ENCODE data around the gene DCAF7. TPM values are rescaled to one million over a fixed set of nuclear protein-coding genes. Genes with fewer than 3 reads are reported as not detected.

The DCAF7 gene
- total RNA-seq, 2 experiments from 2014 or later, result 104 to 105 TPM

DNA sequence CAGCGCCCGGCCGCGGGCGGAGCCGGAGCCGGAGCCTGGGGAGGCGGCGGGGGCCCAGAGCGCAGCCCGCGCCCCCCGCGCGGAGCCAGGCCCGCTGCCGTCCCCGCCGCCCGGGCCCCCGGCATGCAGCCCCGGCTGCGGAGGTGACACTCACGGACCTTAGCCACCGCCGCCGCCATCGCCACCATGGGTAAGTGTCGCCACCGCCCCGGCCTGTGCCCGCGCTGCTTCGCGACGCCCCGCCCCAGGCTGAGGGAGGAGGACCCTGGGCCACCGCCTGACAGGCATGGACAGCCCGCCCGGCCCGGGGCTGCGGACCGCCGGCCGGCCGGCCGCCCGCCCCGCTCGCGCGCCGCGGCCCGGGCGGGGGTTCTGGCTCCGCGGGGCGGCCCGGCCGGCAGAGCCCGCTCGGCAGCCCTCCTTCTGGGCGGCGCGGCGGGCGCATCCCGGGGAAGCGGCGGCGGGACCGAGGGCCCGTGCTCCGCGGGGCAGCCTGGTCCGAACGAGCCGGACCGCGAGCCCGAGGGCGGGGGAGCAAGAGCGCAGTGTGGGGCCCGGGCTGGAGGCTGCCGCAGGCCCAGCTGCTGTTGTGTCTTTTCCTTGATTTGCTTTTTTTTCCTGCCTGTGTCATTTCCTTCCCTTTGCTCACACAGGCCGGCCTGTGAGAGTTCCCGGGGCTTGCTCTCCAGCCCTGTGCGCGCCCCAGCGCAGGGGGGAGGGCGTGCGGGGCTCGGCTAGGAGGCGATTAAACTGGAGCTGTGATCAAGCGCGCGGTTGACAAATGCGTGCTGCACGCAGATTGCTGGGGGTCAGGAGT, 72.5 kb downstream of the DCAF7 start:
- POLR2A ChIA-PET, result interaction anchor here (0.6 to 3.1 kb wide), 10 partner anchors 11 to 187 kb away, joined by 3 to 34 read pairs (median 4); partner anchors contain the start of genes LIMD2 and TACO1
- ATAC-seq (peak; percentile 14), DNase-seq (peak; percentile 64)
- peaks cover 2% of the 10 kb centered on the region for H3K36me3 Mint-ChIP-seq (ENCODE audit: low read depth)
- H3K27me3 Mint-ChIP-seq, result no peaks in the 10 kb centered on the region
- intact Hi-C loops (cut with micrococcal nuclease), result loop anchor here (5.0 kb wide), 1 partner anchor 75 kb away; no protein-coding TSS in a partner anchor
- CTCF ChIA-PET, result interaction anchor here (0.8 to 8.8 kb wide), 13 partner anchors 9 to 226 kb away, joined by 3 to 79 read pairs (median 3); no protein-coding TSS in a partner anchor
- H3K27ac Mint-ChIP-seq, result peak overlapping the region; percentile 95
- peaks cover 45% of the 10 kb centered on the region for H3K4me1 Mint-ChIP-seq (ENCODE audit: low read depth)
- no peaks in the 10 kb centered on the region for H3K9me3 Mint-ChIP-seq
- TF ChIP-seq, protein P1, sequence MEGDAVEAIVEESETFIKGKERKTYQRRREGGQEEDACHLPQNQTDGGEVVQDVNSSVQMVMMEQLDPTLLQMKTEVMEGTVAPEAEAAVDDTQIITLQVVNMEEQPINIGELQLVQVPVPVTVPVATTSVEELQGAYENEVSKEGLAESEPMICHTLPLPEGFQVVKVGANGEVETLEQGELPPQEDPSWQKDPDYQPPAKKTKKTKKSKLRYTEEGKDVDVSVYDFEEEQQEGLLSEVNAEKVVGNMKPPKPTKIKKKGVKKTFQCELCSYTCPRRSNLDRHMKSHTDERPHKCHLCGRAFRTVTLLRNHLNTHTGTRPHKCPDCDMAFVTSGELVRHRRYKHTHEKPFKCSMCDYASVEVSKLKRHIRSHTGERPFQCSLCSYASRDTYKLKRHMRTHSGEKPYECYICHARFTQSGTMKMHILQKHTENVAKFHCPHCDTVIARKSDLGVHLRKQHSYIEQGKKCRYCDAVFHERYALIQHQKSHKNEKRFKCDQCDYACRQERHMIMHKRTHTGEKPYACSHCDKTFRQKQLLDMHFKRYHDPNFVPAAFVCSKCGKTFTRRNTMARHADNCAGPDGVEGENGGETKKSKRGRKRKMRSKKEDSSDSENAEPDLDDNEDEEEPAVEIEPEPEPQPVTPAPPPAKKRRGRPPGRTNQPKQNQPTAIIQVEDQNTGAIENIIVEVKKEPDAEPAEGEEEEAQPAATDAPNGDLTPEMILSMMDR (IDR thresholded peaks at IDR 0.05), result no peak
- H3K4me3 Mint-ChIP-seq, result peak overlapping the region; percentile 99

- POLR2A ChIA-PET, result interaction anchor here (0.6 to 3.1 kb wide), 3 partner anchors 37 to 75 kb away, joined by 3 to 34 read pairs (median 4); partner anchors contain the start of gene LIMD2
- no peak overlapping the region for H3K27ac Mint-ChIP-seq
- TF ChIP-seq, protein P1 (IDR thresholded peaks at IDR 0.05), result no peak
- no peaks in the 10 kb centered on the region for H3K9me3 Mint-ChIP-seq
- peak overlapping the region; percentile 99 for H3K4me3 Mint-ChIP-seq
- peaks cover 2% of the 10 kb centered on the region for H3K36me3 Mint-ChIP-seq (ENCODE audit: low read depth)
- CTCF ChIA-PET, result interaction anchor here (0.8 to 8.8 kb wide), 7 partner anchors 9 to 199 kb away, joined by 3 to 79 read pairs (median 3); no protein-coding TSS in a partner anchor
- H3K4me1 Mint-ChIP-seq (ENCODE audit: low read depth), result peaks cover 46% of the 10 kb centered on the region
- no peak for ATAC-seq
- H3K27me3 Mint-ChIP-seq, result no peaks in the 10 kb centered on the region
- no peak for DNase-seq
- intact Hi-C loops (cut with micrococcal nuclease), result loop anchor here (5.0 kb wide), 1 partner anchor 73 kb away; no protein-coding TSS in a partner anchor
Measured at GRCh38 chr17:63623786-63624530, 73.7 kb downstream of the DCAF7 start.

GRCh38 chr17:63624531-63624880, 74.2 kb downstream of the DCAF7 start:
- no peak overlapping the region for H3K27ac Mint-ChIP-seq
- CTCF ChIA-PET, result interaction anchor here (1.1 to 8.8 kb wide), 5 partner anchors 11 to 218 kb away, joined by 3 to 79 read pairs (median 7); no protein-coding TSS in a partner anchor
- ATAC-seq (no peak), DNase-seq (no peak)
- peaks cover 2% of the 10 kb centered on the region for H3K36me3 Mint-ChIP-seq (ENCODE audit: low read depth)
- H3K4me3 Mint-ChIP-seq, result peak overlapping the region; percentile 99
- POLR2A ChIA-PET, result interaction anchor here (1.2 kb wide), 1 partner anchor 23 kb away, joined by 3 read pairs; the partner anchor contains the start of gene TACO1
- H3K4me1 Mint-ChIP-seq (ENCODE audit: low read depth), result peaks cover 46% of the 10 kb centered on the region
- H3K27me3 Mint-ChIP-seq, result no peaks in the 10 kb centered on the region
- no peaks in the 10 kb centered on the region for H3K9me3 Mint-ChIP-seq
- TF ChIP-seq, protein P1 (IDR thresholded peaks at IDR 0.05), result no peak
- intact Hi-C loops (cut with micrococcal nuclease), result loop anchor here (5.0 kb wide), 1 partner anchor 73 kb away; no protein-coding TSS in a partner anchor

- TF ChIP-seq, protein P1 (IDR thresholded peaks at IDR 0.05), result no peak
- no peak overlapping the region for H3K27ac Mint-ChIP-seq
- POLR2A ChIA-PET, result interaction anchor here (0.6 to 1.2 kb wide), 2 partner anchors 7 to 10 kb away, joined by 3 read pairs; no protein-coding TSS in a partner anchor
Measured at GRCh38 chr17:63626551-63627180, 76.4 kb downstream of the DCAF7 start.

More at GRCh38 chr17:63626551-63627180, 76.4 kb downstream of the DCAF7 start:
- CTCF ChIA-PET, result interaction anchor here (0.7 to 8.8 kb wide), 5 partner anchors 13 to 192 kb away, joined by 3 to 79 read pairs (median 3); no protein-coding TSS in a partner anchor
- H3K36me3 Mint-ChIP-seq (ENCODE audit: low read depth), result peaks cover 2% of the 10 kb centered on the region
- no peaks in the 10 kb centered on the region for H3K9me3 Mint-ChIP-seq
- intact Hi-C loops (cut with micrococcal nuclease), result no loop called here
- no peaks in the 10 kb centered on the region for H3K27me3 Mint-ChIP-seq
- peaks cover 42% of the 10 kb centered on the region for H3K4me1 Mint-ChIP-seq (ENCODE audit: low read depth)
- no peak for ATAC-seq
- DNase-seq, result no peak
- no peak overlapping the region for H3K4me3 Mint-ChIP-seq

Data from activated CD8-positive, alpha-beta T cell treated with anti-CD3 and anti-CD28 coated beads for 36 hours (primary cell).